ENCODE data around the gene TOX3.

TOX3 gene

DNA sequence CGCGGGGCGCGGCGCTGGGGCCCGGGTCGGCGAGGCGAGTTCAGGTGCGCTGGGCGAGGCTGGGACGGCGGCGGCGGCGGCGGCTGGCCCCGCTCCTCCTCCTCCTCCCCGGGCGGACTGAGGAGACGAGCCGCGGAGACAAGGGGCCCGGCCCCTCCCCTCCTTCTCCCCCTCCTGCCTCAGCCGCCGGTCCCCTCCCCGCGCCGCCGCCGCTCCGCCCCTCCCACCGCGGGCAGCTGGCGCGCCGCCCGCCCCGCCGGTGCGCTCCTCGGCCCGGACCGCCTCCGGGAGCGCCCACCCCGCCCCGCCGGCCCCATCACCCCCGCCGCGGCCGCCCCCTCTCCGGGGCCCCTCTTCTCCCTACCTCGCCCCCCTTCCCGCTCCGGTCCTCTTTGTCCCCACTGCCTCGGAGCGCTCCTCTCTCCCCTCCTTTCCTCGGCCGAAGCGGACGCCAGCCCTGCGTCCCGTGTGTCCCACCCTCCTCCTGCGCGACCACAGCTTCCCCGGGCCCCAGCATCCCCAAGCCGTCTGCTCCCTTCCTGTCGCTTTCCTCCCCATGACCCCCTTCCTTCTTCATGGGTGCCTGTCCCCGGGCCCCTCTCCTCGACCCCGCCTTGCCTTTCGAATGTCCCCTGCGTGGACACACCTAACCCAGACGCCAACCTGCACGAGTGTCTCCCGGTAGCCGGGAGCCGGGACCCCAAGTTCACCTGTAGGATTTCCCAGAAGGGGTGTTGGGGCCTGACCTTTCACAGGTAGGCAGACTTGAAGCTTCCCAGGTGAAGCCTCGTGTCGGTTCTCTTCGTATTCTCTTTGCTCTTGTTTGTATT is at the start of gene TOX3:
TOX3 (minus strand) TSS at position 140 of the 830 bp plus-strand sequence. CDS start 420 bp downstream, outside the sequence.
- no peak for DNase-seq (ENCODE audit: low read depth in 1 of 2, low spot score in 1 of 2)

DNA sequence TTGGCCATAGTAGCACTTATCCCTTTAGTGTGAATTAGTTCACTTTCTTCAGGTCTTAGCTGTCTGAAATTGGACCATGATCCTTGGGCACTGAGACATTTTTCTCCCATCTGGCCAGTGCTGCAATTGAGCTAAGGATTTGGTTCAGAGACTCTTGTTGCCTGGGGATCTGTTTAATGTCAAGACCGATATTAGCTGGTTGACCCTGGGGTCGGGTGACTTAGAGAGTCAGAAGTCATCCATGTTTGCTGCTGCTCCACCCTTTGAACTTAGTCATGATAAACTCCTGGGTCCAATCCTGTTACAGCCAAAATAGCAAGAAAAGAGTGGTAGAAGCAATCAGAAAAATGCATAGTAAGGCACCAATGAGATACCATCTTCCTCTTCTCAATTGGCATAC is 45.8 kb upstream of the TOX3 start:
- DNase-seq (ENCODE audit: low read depth in 1 of 2, low spot score in 1 of 2) = no peak

DNA sequence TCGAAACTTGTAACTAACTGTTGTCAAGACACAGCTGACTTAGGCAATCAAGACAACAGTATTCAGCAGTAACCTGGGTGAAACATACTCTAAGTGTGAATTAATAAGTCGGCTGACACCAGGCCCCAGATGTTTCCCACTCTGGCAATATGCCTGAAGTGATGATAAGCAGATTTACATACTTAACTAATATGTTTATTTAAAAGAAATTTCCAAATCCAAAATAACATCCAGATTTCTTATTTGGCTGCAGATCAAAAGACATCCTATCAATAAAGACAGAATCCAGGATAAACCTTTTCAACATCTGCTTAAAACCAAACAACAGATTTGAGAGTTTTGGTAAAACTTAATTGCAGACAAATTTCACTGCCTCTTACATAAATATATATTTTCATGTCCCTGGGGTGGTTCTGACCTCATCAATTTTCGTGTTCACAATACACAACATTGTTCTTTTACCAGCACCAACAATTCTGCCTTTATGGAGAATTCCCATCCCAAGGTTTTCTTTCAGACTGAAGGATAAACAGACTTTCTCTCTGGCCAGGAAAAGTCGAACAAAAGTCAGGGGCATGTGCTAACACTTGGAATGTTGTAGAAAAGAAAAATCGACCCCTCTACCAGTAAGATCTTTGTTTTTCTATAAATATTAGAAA is 45.1 kb upstream of the TOX3 start:
- no peak for DNase-seq (ENCODE audit: low read depth in 1 of 2, low spot score in 1 of 2)

DNA sequence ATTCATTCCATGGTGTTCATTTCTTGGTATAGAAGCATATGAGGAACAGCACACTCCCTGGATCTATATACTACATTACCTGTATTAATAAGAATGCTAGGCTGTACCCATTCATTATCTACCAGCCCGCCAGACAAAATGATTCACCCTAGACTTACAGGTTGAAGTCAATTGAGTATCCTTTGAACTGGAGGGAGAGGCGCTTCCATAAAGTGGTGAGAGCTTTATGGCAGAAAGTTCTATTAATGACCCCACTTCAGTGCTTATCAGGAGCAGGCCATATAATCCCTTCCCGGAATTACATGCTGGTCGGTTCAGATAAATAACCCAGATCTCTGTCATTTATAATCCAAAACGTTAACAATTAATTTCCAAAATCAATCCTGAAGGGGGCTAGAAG is 44.5 kb upstream of the TOX3 start:
- no peak for DNase-seq (ENCODE audit: low read depth in 1 of 2, low spot score in 1 of 2)

DNA sequence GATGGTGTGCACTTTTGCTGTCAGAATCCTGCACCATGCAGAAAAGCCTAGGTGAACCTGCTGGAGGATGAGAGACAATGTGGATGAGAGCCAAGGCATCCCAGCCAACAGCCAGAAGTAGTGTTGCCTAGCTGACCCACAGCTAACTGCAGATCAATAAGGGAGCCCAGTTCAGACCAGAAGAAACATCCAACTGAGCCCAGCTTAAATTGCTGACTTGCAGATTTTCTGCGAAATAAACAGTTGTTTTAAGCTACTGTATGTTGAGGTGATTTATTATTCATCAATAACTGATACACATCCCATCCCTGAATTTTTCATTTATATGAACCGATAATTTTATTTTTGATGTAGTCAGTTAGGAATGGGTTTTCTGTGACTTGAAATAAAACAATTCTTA is 39.2 kb upstream of the TOX3 start:
- no peak for DNase-seq (ENCODE audit: low read depth in 1 of 2, low spot score in 1 of 2)

DNA sequence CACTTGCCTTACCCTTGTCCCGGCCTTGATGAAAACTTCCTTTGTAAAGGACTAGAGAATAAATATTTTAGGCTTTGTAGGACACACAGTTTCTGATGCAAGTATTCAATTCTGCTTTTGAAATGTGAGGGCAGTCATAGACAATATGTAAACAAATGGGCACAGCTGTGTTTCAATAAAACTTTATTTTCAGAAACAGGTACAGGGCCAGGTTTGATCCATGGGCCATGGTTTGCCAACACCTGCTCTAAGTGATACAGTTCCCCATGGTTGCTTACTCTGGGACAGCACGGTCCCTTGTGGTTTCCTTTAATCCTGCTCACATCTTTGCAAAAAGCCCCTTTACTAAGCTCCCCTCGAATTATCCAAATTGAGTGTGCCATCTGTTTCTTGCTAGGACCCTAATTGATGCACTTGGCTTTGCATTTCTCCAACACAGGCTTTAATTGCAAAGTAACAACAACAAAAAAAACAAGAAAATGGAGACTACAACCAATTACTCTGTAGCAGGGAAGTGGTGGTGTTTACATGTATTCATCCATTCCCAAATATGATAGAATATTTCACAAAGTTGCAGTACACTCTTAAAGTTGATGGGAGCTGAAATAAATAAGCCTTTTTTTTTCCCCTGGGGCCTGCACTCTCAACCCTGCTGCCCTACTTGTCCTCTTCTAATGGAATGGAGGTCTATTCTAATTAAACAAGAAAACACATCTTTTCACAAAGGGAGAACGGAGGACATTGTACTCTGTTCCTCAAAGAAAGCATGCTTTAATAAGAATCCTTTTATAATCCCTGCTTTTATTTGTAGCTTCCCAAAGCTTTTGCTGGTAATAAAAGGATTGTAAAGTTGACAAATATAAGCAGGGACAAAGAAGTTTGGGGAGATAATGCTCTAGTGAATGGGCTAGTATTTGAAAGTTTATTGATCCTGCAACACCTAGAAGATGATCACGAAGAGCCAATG is 37.7 kb upstream of the TOX3 start:
- no peak for DNase-seq (ENCODE audit: low read depth in 1 of 2, low spot score in 1 of 2)

DNA sequence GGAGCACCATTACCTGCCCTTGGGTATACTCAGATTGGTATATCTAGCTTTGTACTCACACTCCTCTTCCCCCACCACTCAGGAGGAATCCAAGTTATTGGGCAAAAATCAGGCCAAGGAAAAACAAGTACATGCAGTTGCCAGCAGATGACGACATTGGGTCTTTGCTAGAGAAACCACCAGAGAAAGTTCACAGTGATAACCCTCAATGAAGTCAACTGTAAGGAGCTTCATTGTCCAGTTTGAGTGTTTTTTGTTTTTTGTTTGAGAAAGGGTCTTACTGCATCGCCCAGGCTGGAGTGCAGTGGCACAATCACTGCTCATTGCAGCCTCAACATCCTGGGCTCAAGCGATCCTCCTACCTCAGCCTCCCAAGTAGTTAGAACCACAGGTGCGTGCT is 34.6 kb upstream of the TOX3 start:
- DNase-seq (ENCODE audit: low read depth in 1 of 2, low spot score in 1 of 2) = no peak

DNA sequence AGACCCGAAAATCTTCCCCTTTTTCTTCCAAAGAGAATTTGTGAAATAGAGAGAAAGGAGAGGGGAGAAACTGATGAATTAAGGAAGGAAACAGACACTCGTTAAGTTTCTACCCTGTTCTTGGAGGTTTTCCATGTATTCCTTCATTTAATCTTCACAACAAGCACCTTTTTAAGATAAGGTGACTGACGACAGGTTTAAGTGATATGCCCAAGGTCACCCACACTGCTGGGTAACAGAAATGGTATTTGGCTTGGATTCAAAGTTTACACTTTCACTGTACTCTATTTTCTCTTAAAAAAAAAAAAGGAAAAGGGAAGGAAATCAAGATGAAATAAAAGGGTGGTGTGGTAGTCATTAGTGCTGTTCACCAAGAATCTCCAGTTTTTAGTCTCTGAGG is 33.5 kb upstream of the TOX3 start:
- DNase-seq (ENCODE audit: low read depth in 1 of 2, low spot score in 1 of 2) = no peak

DNA sequence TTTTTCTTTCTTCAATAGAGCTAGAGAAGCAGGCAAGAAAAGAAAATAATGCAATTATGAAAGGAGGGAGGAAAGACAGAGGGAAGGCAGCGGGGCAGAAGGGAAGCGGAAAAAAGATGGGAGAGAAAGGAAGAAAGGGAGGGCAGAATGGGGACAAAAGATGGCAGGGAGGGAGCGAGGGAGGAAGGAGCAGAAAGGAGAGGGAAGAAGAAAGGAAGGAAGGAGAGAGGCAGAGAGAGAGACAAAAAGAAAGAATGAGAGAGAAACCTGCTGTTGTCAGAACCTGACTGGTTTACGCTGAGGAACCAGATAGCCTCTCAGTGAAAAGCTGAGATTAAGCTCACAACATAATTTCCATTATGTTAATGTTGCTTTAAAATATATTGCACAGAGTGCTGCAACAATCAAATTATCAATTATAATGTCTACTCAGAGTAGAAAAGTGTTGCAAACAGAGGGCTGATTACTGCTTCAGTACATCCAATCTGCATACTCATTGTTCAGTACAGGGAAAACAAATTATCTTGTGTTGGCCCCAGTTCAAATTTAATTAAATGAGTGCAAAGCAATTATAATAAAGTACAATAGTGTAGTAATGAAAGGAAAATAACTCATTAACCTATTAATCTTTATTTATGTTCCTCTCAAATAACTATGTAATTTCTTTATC is 32.0 kb upstream of the TOX3 start:
- DNase-seq (ENCODE audit: low read depth in 1 of 2, low spot score in 1 of 2) = no peak

DNA sequence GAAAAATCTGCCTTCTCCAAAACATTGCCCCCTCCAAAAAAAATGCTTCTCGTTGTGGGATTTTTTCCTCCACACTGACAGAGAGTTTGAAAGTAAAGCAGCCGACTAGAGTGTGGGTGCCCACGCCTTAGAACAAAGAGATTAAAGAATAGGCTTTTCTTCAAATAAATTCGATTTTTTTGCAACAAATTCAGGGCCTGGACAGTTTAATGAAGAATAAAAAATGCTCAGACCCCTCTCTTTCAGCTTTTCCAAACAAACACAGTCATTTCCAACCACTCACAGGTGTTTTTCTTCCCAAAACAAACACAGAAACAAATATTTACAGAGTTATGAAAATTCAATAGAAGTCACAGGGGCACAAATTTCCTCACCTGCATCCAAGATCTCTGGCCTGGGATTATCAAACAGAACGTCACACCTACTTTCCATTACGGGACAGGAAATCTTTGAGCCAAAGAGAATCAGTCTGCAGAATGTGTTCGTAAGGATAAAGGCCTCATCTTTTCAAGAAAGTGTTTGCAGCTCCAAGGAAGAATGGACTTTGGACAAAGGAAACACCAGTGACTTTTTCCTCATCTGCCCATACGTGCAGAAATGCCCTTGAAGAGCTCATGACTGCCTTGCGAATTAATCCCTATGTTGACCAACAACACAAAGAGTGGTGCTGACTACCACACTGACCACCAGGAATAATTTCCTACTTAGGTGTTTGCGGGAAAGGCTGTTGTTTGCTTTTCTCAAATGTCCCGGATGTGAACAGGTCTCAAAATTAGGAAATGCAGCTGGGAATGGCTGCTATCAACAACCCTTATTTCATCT is 31.3 kb upstream of the TOX3 start:
- DNase-seq (ENCODE audit: low read depth in 1 of 2, low spot score in 1 of 2) = no peak

DNA sequence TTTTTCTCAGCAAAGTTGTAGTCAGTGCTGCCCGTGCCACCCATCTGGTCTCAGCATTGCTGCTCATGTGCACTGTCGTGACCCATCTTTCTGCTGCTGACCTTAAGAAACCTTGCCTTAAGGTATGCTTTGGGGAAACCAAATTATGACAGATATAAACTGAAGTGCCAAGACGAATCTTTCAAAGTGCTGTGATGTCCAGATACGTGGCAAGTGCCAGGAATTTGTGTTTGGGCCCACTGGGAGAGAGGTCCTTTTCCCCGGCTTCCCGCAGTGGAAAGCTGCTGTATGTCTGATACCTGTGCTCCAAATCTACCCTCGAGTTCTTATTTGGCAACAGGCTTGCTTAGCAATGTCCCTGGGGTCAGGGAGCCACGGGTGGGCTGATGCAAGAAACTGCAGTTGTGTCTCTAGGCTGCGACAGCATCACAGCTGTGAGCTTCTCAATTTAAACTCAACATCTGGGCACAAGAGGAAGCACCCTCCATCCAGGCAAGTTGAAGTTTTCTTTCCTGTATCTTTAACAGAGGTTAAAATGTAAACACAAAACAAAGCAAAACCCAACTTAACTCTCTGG is 30.3 kb upstream of the TOX3 start:
- no peak for DNase-seq (ENCODE audit: low read depth in 1 of 2, low spot score in 1 of 2)

DNA sequence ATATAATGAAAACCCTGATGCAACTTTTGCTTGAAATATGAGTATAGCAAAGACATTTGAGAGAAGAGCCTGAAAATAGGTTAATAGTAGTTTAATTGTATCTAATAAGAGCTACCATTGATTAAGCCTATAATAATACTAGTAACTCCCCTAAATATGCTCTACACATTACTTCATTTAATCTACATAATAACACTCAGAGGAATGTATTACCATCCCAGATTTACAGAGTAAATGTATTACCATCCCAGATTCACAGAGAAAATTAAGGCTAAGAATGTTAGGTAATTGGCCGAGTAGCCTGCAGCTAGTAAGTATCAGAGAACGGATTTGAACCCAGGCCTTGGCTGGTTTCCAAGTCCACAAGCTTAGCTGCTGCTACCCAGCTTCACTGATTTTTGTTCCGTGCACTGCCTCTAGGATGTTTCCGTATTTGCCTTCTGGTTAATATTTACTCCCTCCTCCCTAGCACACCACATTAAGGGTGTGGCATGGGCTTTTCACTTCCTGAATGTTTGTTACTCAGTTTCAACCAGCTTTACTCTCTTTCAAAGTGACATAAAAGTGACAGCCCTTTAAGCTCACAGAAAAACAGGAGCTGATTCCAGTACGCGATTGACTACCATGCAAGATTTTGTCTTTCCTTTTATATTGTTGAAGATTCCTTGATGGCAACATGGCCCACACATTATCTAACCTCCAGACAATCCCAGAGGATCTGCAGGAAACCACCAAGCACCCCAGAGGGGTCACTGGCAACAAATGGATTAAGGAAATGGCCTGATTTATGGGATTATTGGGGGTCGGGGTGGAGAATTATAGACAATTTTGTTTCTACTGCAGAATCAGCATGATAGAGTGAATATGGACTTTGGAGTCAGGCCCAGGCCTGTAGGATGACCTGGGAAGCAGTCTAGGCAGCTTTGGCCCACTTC is 26.7 kb upstream of the TOX3 start:
- DNase-seq (ENCODE audit: low read depth in 1 of 2, low spot score in 1 of 2) = no peak

DNA sequence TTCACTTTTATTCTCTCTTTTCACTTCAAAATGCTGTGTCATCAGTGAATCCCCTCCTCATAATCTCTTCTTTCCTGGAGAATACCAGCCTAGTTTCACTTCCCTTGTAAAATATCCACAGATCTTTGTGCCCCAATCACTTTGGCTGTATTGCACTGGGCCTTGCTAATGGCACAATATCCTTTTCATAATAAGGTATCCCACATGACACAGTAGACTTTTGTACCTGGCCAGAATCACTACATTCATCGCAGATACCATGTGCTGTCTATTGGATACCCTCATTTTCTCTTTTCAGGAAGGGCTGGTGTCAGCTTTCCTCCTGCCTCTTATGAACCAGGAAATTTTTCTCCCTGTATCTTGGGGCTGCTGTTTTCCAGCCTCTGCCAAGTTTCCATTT is 25.7 kb upstream of the TOX3 start:
- no peak for DNase-seq (ENCODE audit: low read depth in 1 of 2, low spot score in 1 of 2)

DNA sequence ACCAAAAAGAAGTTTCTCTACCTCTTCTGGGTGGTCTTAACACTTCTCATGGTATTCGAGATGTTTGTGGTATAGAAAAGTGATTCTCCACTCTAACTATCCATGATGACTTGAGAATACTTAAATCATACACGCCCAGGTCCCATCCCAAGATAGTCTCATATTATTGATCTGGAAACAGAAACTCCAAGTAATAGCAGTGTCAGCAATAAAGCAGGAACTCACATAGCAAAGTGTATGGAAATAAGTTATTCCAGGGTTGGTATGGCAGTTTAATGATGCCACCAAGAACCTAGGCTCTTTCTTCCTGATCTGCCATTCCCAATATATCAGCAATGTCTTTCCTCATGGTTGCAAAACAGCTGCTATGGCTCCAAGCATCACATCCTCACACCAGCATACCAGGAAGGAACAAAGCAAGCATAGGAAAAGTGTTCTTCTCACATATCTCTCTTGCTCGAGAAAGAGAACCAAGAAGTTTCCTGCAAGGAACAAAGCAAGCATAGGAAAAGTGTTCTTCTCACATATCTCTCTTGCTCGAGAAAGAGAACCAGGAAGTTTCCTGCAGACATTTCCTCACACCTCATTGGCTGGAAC is 23.6 kb upstream of the TOX3 start:
- DNase-seq (ENCODE audit: low read depth in 1 of 2, low spot score in 1 of 2) = no peak

DNA sequence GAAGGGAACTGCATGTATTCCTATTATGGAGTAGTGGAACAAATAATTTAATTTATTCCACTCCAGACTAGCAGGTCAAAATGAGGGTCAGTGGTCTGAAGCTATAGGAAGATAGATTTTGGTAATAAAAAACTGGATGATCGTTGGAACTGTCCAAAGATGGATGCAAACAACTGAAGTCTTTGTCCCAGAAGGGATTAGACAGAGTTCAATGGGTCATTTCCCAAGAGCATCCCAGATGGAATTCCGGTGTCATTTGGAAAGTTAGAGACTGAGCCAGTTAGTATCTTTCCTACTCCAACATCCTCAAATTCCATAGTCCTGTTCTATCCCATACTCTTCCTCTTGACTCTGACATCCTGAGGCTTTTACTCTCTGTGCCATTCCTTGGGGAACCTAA is 22.8 kb upstream of the TOX3 start:
- no peak for DNase-seq (ENCODE audit: low read depth in 1 of 2, low spot score in 1 of 2)

DNA sequence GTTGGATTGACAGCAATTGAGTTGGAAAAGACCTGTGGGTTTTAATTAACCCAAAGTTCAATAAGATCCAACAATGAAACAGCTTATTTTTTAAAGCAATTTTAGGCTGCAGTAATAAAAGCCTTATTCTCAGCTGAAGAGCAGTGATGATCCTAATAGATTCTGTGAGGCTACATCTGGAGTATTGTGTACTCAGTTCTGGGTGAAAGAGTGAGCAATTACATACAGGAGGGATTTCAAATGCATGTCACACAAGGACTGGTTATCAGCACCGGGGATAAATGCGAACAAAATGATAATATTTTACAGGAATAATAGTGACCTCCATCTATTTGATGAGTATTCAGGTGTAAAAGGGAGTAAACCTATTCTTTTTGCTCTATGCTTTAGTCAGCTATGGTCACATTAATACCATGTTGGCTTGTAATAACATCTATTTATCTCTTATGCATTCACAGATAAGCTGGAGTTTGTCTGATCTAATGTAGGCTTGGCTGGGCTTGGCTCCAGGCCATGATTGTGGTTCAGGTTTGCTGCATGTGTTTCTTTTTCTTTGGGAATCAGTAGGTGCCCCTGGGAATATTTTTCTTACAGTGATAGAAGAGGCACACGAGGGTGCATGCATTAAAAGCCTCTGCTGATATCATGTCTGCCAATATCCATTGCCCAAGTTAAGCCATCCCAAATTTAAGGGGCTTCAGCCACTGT is 22.2 kb upstream of the TOX3 start:
- DNase-seq (ENCODE audit: low read depth in 1 of 2, low spot score in 1 of 2) = no peak

DNA sequence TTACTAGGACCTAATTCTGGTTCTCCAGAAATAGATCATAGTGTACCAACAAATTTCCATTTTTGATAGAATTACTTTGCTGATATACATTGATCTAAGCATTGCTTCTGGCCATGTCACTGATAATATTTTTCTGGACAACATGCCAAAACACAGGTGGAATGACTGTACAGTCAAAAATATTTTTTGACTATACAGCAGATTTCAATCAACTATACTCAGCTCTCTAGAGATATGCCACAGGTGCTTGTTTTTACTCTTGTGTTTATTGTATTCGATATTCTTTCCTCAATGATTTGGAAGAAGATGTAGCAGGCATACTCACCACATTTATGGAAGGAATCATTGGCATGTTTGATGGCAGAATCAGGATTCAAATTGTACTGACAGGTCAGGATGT is 21.6 kb upstream of the TOX3 start:
- no peak for DNase-seq (ENCODE audit: low read depth in 1 of 2, low spot score in 1 of 2)

DNA sequence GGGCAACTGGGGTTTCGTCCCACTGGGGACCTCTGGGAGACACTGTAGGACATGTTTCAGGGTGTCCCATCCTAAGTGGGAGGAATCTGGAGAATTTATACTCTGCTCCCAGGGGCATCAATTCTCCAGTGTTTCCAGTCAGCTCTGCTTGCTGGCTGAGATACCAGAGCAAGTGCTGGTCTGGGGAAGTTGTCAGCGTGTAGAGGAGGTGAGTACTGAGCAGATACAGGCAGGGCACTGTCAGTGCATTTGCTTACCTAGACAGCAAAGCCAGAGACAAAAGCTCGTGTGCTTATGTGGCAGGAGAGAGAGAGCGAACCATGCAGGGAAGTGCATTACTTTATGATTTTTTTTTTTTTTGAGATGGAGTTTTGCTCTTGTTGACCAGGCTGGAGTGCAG is 20.2 kb upstream of the TOX3 start:
- DNase-seq (ENCODE audit: low read depth in 1 of 2, low spot score in 1 of 2) = no peak

All from activated T-helper 1 cell treated with anti-CD3 and anti-CD28 coated beads, Interleukin-2, amount 50 U/mL, for 16 hours (primary cell).